Glutamatergic neuron (in vitro differentiated cells): ENCODE measurements around the gene B4GALNT3. TPM values are rescaled to one million over a fixed set of nuclear protein-coding genes. Genes with fewer than 3 reads are reported as not detected.
"Not testable (repeated sequence)": the region's sequence is repeated elsewhere in the genome, so short reads cannot be mapped to it uniquely, and the experiment has no call there.

Experiments
- DNase-seq: peaks from one replicate; pipeline ENCODE4 v3.0.0; 2022
- H3K27ac Mint-ChIP-seq: one replicate; pipeline ENCODE4 v1.8.0; 2020; ENCODE audit warnings: mild to moderate bottlenecking, mixed read lengths, inconsistent platforms; ENCODE audit not compliant: unreplicated experiment
- H3K27me3 Mint-ChIP-seq: one replicate; pipeline ENCODE4 v1.8.0; 2020; ENCODE audit warnings: mild to moderate bottlenecking, moderate library complexity, mixed read lengths, inconsistent platforms; ENCODE audit not compliant: unreplicated experiment
- H3K36me3 Mint-ChIP-seq: one replicate; pipeline ENCODE4 v1.8.0; 2020; ENCODE audit warnings: mild to moderate bottlenecking, mixed read lengths, inconsistent platforms; ENCODE audit not compliant: unreplicated experiment
- H3K4me1 Mint-ChIP-seq: one replicate; pipeline ENCODE4 v1.8.0; 2020; ENCODE audit warnings: mild to moderate bottlenecking, low read depth, mixed read lengths, inconsistent platforms; ENCODE audit not compliant: unreplicated experiment
- H3K4me3 Mint-ChIP-seq: one replicate; pipeline ENCODE4 v1.8.0; 2020; ENCODE audit warnings: mild to moderate bottlenecking, mixed read lengths, inconsistent platforms; ENCODE audit not compliant: unreplicated experiment
- H3K9me3 Mint-ChIP-seq: one replicate; pipeline ENCODE4 v1.8.0; 2020; ENCODE audit warnings: mild to moderate bottlenecking, moderate library complexity, mixed read lengths, inconsistent platforms; ENCODE audit not compliant: unreplicated experiment
- total RNA-seq: library from RNA; stranded (reverse); fragmentation: NEBNext Ultra II Directional; extraction: Animal tissue kit (Norgen Biotek cat#: 25700); gene quantifications from one replicate; pipeline ENCODE4 v1.2.1, GENCODE V29; 2021; ENCODE audit not compliant: unreplicated experiment
- TF ChIP-seq, protein P1 (sequence below): fragments of 200-600 bp; sonication (generic); IDR thresholded peaks from one replicate; pipeline ENCODE4 v1.5.0; 2021; ENCODE audit not compliant: partially characterized antibody, unreplicated experiment

The B4GALNT3 gene
- total RNA-seq, 1 donor from 2014 or later: 3.3 TPM

DNA sequence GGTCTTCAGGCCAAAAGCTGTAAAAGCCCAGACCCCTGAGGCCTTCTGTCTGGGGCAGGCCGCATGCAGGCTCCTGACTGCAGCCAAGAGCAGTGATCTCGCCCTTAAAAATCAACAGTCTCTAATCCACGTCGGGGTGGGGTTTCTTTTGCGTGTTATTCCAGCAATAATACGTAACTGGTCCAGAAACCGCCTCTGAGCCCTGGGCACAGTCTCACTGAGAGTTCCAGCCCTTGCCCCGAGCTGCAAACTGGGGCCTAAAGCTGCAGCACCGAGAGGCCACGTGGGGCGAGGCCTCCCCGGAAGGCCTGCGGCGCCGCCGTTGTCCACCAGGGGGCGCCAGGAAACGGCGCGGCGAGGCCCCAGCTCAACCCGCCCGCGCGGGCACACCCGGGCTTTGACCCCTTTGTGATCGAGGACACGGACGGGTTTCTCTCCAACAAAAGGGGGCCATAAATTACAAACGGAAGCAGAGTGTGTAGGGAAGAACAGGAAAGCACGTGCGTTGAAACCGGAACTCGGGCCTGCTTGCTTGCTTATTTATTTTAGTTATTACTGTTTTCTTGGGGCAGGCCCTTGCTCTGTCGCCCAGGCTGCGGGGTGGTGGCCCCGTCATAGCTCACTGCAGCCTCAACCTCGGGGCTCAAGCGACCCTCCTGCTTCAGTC, 116.3 kb downstream of the B4GALNT3 start:
- TF ChIP-seq, protein P1, sequence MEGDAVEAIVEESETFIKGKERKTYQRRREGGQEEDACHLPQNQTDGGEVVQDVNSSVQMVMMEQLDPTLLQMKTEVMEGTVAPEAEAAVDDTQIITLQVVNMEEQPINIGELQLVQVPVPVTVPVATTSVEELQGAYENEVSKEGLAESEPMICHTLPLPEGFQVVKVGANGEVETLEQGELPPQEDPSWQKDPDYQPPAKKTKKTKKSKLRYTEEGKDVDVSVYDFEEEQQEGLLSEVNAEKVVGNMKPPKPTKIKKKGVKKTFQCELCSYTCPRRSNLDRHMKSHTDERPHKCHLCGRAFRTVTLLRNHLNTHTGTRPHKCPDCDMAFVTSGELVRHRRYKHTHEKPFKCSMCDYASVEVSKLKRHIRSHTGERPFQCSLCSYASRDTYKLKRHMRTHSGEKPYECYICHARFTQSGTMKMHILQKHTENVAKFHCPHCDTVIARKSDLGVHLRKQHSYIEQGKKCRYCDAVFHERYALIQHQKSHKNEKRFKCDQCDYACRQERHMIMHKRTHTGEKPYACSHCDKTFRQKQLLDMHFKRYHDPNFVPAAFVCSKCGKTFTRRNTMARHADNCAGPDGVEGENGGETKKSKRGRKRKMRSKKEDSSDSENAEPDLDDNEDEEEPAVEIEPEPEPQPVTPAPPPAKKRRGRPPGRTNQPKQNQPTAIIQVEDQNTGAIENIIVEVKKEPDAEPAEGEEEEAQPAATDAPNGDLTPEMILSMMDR: peak; percentile 100
- H3K4me1 Mint-ChIP-seq: peaks cover 43% of the 10 kb centered on the region
- H3K4me3 Mint-ChIP-seq: no peak overlapping the region
- H3K27me3 Mint-ChIP-seq: peaks cover 4% of the 10 kb centered on the region
- peaks cover 6% of the 10 kb centered on the region for H3K9me3 Mint-ChIP-seq
- H3K36me3 Mint-ChIP-seq: no peaks in the 10 kb centered on the region
- peak; percentile 91 for DNase-seq
- peak overlapping the region; percentile 91 for H3K27ac Mint-ChIP-seq

DNA sequence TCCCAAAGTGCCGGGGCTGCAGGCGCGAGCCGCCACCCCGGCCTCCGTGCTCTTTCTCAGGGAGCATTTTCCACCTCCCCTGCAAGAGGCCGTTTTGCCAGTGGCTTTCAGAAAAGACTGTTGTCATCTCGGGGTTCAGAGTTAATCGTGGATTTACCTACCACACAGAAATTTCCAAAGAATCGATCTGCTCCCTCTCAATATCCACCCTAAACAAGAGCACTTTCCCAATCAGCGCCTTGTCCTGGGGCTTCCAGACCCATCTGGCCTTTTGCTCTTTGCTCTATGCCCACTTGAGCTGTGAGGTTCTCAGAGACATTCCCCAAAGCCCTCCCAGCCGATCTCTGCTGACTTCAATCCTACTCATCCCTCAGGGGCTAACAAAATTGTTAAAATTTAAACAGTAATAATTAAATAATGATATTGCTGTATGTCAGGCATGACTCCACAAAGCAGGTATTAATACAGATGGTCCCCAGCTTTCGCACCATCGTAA, 116.9 kb downstream of the B4GALNT3 start:
- Mint-ChIP-seq H3K4me3 (peak overlapping the region; percentile 35), H3K27me3 (peaks cover 4% of the 10 kb centered on the region), H3K27ac (peak overlapping the region; percentile 87), H3K9me3 (peaks cover 5% of the 10 kb centered on the region), H3K4me1 (peaks cover 43% of the 10 kb centered on the region), H3K36me3 (no peaks in the 10 kb centered on the region)
- TF ChIP-seq, protein P1: no peak
- no peak for DNase-seq

DNA sequence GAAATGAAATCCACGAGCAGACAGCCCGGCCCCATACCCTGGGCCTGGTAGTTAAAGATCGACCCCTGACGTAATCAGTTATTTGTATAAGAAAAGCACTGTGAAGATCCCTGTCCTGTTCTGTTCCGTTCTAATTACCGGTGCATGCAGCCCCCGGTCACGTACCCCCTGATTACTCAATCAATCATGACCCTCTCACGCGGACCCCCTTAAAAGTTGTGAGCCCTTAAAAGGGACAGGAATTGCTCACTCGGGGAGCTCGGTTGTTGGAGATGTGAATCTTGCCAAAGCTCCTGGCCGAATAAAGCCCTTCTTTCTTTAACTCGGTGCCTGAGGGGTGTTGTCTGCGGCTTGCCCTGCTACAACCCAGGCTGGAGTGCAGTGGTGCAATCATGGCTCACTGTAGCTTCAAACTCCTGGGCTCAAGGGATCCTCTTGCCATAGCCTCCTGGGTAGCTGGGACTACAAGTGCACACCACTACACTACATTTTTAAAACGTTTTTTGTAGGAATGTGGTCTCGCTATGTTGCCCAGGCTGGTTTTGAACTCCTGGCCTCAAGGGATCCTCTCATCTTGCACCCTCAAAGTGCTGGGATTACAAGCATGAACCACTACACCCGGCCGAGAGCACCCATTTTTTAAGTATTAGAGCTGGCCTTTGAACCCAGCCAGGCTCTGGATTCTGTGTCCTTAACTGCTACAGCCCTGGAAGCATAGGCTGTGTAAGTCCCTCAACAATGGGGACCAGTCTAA, 118.4 kb downstream of the B4GALNT3 start:
- peaks cover 43% of the 10 kb centered on the region for H3K4me1 Mint-ChIP-seq
- H3K27me3 Mint-ChIP-seq, H3K4me3 Mint-ChIP-seq, H3K27ac Mint-ChIP-seq, H3K36me3 Mint-ChIP-seq, DNase-seq, H3K9me3 Mint-ChIP-seq: not testable (repeated sequence)

DNA sequence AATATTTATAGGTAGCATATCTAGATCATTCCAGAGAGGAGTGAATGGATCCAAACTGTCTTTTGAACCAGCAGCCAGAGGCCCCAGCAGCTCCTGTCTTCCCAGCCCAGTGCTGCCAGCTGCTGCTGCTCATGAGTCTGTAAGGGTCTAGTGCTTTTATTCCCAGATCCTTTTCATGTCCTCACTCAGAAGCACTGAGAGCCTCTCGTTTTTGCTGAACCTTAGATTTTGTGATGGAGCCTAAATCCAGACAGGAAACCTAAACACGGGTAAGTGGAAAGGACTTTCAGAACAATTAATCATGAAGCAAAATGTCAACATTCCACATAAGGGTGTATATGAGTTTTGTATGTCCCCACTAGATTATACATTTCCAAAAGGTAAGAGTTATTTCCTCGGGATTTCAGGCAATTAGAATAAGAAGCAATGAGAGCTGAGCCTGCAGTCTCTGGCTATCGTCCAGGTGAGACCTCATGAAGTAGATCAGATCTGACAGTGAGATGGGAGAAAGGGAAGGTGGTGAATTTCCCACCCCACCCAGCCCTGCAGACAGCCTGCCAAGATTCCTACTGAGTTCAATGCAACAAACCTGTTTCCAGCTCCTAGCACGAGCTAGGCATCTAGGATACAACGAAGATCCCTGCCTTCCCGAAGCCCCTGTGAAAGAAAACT, 119.1 kb downstream of the B4GALNT3 start:
- no peaks in the 10 kb centered on the region for H3K36me3 Mint-ChIP-seq
- H3K27ac Mint-ChIP-seq: no peak overlapping the region
- TF ChIP-seq, protein P1: no peak
- DNase-seq: no peak
- H3K4me3 Mint-ChIP-seq: no peak overlapping the region
- H3K9me3 Mint-ChIP-seq: peaks cover 5% of the 10 kb centered on the region
- peaks cover 45% of the 10 kb centered on the region for H3K4me1 Mint-ChIP-seq
- peaks cover 4% of the 10 kb centered on the region for H3K27me3 Mint-ChIP-seq

DNA sequence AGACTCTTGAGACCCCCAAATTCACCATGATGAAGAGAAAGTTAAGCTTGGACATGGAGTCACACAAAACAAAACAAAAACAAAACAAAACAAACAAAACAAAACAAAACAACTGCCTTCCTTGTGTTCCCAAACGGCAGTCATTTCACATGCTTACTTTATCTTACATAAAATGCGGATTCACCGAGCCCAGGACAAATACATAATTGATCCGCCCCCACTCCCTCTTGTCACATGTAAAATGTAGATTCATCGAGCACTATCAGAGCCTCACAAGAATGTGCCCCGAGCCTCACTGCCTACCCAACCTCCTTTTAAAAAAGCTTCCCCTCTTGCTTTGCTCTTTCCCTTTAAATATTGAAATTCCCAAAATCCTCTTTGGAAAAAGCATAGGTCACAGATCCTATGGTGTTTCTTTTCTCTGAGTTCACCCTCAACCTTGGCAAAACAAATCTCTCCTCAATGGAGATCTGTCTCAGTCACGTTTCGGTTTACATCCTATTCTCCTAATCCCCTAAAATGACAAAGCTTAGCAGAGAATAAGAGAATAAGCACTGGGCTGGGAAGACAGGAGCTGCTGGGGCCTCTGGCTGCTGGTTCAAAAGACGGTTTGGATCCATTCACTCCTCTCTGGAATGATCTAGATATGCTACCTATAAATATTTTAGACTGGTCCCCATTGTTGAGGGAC, 119.8 kb downstream of the B4GALNT3 start:
- H3K9me3 Mint-ChIP-seq: peaks cover 5% of the 10 kb centered on the region
- TF ChIP-seq, protein P1: no peak
- no peak overlapping the region for H3K4me3 Mint-ChIP-seq
- peaks cover 6% of the 10 kb centered on the region for H3K27me3 Mint-ChIP-seq
- peaks cover 43% of the 10 kb centered on the region for H3K4me1 Mint-ChIP-seq
- no peaks in the 10 kb centered on the region for H3K36me3 Mint-ChIP-seq
- H3K27ac Mint-ChIP-seq: no peak overlapping the region
- no peak for DNase-seq
